HG02943 (cell line): ENCODE measurements around the gene CTSD.
"Not testable (repeated sequence)": the region's sequence is repeated elsewhere in the genome, so short reads cannot be mapped to it uniquely, and the experiment has no call there.

Source experiments
- ATAC-seq: cut with Tn5 transposase; IDR thresholded peaks from one replicate; pipeline ENCODE4 v1.9.1; 2021; ENCODE audit warnings: mild to moderate bottlenecking, low read depth, moderate library complexity; ENCODE audit not compliant: unreplicated experiment

CTSD gene

DNA sequence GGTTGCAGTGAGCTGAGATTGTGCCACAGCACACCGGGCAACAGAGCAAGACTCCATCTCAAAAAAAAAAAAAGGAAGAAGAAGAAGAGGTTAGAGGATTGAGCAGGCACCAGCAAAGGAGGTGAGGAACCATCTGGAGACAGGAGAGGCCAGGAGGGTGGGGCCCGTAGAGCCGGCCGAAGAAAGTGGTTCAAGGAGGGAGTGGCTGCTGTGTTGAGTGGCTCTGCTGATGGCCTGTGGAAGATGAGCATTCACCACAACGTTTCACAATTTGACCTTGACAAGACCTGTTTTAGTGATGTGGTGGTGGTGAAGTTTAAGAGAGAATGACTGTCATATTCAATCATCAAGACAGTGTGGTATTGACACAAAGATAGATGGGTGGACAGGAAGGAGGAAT, 6.8 kb upstream of the CTSD start:
- ATAC-seq = no peak

DNA sequence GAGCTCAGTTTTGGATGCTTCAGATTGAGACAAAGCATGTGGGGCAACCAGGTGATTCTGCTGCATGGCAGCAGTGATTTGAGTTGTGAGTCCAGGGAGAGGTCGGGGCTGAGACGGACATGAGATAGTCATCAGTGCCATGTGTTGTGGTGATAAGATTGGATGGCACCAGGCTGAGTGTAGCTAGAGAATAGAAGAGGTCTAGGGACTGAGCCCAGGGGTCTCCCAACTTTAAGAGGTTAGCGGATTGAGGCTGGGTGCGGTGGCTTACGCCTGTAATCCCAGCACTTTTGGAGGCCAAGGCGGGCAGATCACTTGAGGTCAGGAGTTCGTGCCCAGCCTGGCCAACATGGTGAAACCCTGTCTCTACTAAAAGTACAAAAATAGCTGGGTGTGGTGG, 6.3 kb upstream of the CTSD start:
- no peak for ATAC-seq

DNA sequence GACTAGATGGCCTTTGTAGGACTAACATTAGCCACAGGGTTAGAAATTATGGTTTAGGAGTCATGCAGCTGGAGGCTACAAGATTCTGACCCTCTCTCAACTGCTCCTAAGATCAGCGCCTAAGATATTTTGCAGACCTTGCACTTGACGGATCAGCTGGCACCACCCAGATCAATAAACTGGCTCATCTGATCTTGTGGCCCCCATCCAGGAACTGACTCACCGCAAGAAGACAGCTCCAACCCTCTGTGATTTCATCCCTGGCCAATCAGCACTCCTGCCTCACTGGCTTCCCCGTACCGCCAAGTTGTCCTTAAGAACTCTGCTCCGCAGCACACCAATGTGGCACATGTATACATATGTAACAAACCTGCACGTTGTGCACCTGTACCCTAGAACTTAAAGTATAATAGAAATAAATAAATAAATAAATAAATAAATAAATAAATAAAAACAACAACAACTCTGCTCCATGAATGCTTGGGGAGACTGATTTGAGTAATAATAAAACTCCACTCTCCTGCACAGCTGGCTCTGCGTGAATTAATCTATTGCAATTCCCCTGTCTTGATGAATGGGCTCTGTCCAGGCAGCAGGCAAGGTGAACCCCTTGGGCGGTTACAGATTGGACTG, 5.7 kb upstream of the CTSD start:
- not testable (repeated sequence) for ATAC-seq

DNA sequence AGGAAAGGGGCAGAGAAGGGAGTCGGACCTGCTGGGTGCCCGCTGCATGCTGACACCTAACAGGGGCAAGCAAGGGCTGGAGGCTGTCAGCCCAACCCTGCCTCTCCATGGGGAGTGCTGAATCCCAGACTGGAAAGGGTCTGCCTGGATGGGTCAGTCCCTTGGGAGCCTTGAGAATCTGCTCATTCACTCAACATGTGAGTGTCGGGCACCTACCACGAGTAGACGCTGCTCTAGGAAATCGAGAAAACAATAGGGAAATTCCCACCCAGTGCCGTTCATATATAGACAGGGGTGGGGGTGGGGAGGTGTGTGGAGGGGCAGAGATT, 4.4 kb upstream of the CTSD start:
- no peak for ATAC-seq

DNA sequence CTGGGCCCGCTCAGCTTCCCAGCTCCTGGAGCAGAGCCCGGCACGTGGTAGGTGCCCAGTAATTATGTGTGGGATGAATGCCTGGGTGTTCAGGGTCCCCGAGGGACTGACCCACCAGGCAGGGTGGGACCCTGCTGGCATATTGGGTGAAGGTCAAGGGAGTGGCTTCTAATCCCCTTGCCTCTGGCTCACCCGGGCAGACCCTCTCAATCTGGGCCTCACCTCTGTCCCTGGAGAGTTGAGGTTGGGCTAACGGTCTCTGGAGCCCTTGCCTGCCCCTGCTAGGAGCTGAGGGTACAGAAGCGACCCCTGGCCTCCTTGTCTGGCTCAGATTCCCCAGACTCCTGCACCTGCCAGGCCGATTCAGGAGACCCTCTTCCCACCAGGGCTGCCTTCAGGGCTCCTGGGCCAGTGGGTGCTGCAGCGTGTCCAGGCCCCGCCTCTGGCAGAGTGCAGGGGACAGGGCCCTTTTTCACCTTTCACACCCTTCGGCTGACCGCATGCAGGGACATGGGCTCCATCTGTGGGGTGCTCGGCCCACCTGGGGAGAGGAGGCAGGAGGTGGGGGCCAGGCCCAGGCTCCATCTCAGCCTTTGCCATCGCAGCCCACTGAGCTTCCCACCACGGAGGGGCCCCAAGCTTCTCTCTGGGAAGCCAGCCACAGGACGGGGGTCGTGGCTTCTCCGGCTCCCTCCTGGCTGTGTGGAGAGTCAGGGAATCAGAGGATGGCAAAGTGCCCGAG, 3.8 kb upstream of the CTSD start:
- no peak for ATAC-seq

DNA sequence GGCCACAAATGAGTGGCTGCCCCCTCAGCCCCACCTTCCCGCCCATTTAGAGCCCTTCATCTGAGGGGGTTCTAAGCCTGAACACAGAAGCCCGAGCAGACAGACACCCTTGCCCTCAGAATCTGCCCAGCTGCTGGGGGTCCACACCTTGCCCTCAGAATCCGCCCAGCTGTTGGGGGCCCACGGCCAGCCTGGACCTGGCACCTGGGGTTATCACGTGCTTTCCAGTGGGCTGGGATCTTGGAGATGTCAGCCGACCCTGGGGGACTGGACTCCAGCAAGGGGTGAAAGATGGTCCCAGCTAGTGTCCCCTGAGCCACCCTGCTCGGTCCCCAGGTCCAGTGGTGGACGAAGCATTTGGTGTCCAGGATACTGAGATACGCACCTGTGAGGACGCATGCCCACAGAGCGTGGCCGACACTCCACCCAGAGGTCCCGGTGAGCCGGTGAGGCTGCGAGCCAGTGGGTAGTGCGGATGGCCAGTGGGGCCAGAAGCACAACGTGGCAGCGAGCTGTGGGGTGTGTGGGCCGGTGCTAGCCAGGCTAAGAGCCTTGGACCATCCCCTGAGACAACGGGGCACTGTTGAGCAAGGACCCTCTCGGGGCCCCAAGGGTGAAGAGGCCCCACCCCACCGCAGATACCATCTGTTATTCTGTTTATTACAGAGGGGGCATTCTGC, 3.1 kb upstream of the CTSD start:
- no peak for ATAC-seq

DNA sequence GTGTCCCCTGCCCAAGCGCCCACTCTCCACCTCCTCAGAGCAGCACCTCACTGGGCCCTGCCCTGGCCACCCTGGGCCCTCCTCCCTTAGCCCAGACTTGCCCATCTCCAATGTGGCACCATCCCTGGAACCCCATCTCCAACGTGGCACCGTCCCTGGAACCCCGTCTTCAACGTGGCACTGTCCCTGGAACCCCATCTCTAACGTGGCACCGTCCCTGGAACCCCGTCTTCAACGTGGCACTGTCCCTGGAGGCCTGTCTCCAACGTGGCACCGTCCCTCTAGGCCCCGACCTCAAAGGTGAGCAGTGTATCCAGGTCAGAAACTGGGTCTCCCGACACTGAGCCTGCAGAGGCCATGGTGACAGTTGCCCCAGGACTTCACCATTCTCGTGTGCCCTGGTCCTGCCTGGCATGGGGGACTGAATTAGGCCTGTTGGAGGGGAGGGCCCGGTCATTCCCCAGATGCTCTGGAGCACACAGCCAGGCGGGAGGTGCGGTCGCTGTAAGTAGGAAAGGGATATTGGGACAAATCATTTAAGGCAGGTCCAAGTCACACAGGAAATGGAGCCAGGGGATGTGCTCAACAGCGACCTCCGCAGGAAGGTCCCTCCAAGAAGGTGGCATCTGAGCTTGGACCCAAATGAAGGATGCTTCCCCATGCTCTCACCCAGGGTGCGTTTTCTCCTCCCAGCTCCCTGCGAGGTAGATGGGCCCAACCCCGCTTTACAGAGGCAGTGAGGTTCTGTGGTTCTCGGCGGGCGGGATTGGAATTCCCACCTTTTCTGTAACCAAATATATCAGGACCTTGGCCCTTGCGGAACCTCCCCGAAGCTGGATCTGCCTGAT, 2.4 kb upstream of the CTSD start:
- ATAC-seq = no peak

DNA sequence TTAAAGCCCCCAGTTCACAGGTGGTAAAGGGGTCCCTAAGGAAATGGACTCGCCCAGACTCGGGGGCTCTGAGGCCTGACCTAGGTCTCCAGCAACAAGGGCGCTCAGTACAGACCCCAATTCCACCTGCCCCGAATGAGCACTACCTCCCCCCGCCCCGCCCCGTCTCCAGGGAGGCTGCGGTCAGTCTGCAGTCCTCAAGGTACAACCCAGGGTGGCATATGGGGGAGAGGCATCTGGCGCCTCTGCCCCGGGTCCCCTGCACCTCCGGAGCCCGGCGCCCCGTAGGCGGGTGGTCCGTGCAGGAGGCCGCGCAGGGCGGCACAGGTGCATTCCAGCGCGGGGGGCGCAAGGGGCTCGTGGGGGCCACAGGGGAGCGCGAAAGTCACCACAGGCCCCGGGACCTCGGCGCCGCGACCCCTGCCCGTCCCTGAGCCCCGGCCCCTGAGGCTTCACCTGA, 361 bp downstream of the CTSD start:
- ATAC-seq = peak; percentile 10

DNA sequence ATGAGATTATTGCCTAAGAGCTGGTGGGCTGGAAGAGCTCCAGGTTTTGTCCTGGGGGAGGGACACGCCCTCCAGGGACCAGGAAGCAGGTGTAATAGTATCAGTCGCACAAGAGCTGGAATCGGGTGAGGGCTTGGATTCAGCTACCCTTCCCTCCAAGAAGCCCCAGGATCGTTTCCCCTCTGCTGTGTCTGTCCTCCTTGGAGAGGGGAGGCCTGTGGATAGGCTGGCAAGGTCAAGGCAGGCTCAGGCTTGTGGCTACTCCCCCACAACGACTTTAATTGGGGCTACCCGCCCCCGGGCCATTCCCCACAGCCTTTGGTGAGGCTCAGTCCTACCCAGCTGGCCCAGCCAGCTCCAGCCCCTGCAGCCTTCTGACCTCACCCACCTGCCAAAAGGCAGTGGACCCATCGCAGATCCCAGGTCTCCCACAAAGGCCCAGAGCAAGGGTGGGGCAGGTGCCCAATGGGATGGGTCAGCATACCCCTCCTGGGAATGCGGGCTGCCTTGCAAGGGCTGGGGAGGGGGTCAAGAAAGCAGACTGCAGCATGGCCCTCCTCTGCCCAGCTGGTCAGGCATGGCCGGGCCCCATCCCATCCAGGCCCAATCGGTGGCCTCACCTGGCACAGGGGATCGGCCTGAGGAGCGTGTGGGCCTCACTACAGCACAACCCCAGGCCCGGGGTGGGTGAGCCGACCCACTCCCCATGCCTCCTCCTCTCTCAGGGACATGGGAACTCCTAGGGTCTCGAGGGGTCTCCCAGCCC, 1.0 kb downstream of the CTSD start:
- no peak for ATAC-seq

DNA sequence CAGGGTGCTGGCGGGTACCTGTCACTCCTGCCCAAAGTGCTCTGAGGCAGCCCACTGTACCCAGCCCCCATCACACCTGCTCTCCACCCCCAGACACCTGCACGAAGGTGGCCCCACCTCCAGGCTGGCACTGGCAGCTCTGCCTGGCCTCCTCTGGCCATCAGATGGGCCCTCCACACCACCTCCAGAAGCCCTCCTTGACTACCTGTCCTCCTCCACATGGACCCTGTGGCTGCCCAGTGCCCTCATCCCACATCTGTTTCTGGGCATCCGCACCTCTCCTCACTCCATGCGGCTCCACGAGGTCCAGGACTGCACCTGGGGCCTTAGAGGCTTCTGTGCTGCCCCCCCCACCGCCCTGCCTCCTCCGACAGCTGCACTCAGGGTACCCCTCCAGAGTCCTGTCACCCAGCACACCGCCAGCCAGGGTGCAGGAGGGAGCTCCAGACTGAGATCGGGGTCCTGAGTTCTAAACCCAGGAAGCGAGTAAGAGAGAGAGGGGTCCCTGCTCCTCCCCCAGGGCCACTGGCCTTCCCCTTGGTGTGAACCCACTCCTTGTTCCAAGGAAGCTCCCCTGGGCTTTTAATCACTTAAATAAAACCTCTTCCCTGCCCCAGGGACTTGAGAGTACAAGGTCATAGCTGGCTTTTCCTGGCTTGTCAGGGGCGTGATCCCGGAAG, 1.7 kb downstream of the CTSD start:
- no peak for ATAC-seq

DNA sequence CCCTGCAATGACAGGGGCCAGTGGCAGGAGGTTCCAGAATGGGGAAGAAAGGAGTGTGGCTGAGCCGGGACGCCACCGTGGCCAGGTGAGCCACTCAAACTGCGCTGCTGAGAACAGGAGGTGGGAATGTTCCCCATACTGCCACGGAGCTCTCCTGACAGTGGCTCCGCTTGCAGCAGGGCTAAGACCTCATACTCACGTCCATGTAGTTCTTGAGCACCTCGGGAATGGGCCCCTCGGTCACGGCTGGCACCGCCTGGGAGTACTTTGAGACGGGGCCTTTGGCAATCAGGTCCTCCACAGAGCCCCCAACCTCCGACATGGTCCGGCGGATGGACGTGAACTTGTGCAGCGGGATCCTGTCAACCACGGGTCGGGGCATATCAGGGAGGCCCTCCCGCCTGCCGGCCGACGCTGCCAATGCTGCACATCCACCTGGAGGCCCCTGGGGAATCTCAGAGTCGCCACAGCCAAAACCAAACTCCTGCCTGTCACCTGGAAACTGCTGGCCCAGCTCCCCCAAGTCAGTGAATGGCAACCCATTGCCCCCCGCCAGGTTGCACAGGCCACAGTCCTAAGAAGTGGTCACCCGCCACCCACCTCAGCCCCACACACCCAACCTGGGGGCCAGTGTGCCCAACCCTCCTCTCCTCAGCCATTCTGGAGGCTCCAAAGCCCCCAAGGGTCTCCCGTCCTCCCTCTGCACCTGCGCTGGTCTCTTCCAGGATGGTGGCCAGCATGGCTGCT, 2.4 kb downstream of the CTSD start:
- ATAC-seq = no peak

DNA sequence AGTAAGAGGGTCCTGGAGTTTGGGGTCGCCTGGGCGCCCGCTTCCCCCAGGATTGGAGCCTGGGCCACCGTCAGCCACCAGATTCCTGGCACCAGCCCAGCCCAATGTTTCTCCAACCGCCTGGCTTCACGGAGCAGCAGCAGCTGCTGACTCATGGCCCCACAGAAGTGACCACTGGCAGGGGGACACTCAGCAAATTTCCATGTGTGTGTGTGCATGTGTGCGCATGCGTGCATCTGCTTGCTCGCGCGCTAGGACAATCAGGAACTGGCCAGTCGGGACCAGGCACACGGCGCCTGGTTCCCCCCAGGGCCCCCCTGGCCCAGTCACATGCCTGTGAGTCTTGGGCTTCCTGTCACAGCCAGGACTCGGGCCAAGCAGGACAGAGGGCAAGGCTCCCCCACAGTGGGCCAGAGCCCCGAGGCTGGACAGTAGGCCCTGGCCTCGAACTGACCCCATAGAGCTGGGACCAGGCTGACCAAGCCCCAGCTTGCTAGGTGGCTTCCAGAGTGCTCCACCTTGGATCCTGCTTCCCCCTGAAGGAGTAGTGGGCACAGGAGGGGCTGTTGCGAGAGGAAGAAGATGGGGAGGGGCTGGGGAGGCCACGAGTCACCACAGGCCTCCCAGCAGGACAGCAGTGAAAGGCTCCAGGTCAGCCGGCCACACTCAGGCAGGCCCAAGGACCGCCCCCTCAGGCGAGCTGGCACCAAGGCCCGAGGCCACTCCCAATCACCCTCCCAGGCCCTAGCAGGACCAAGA, 3.2 kb downstream of the CTSD start:
- ATAC-seq = no peak

DNA sequence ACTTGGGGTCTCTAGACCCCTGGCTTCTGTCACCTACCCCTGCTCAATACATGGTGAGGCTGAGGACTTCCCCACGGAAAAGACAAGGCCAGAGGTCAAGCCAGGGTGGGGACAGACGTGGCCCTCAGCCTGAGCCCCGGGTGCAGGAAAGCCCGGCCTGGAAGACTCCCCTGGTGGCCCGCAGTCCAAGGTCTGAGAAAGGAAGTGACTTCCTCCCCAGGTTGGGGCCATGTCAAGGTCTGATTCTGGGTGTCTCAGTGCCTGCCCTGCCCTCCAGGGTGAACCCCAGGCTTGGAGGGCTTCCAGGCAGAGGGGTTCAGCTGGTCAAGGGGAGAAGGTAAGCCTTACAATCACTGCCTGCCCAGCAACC, 3.9 kb downstream of the CTSD start:
- no peak for ATAC-seq

DNA sequence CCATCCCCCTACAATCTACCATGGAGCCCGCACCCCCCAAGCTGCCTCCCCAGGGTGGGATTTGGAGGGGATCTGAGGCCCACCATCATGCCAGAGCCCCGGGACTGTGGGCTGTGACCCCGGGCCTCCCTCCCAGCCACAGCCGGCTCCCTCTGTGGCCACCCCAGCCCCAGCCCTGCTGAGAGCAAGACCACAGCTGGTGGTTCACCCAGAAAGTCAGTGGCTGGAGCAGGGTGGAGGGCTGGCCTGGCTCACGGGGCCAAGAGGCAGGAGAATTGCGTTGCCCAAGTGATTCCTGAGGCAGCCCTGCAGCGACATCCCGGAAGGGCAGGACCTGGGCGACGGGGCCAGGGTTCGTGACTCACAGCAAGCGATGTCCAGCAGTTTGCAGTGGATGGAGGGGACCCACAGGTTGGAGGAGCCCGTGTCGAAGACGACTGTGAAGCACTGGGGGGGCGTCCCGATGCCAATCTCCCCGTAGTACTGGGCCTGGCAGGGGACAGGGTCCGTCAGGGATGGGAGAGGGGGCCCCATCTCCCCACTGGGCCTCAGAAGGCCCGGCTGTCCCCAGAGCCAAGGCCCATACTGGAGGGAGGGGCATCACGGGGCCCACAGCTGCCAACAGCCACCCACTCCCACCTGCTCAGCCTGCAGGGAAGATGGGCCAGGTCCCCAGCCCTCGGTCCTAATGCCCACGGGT, 4.4 kb downstream of the CTSD start:
- no peak for ATAC-seq

DNA sequence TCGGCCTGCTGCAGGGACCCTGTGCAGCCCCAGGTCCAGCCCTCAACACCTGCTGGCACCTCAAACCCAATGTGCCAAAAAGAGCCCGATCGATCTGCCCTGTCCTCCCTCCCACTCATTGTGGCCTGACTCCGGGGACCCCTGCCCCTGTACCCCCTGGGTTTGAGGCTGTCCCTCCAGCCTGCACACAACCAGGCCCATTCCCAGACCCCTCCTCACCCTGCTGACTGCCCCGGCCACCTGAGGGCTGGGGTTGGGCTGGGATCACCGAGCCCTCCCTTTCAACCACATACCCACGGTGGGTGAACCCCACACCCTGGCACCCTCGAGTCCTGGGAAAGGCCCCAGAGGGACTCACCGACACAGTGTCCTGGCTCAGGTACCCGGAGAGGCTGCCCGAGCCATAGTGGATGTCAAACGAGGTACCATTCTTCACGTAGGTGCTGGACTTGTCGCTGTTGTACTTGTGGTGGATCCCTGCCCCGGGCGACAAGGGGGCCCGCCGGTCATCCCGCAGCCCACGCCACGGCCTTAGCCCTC, 5.0 kb downstream of the CTSD start:
- ATAC-seq = no peak

DNA sequence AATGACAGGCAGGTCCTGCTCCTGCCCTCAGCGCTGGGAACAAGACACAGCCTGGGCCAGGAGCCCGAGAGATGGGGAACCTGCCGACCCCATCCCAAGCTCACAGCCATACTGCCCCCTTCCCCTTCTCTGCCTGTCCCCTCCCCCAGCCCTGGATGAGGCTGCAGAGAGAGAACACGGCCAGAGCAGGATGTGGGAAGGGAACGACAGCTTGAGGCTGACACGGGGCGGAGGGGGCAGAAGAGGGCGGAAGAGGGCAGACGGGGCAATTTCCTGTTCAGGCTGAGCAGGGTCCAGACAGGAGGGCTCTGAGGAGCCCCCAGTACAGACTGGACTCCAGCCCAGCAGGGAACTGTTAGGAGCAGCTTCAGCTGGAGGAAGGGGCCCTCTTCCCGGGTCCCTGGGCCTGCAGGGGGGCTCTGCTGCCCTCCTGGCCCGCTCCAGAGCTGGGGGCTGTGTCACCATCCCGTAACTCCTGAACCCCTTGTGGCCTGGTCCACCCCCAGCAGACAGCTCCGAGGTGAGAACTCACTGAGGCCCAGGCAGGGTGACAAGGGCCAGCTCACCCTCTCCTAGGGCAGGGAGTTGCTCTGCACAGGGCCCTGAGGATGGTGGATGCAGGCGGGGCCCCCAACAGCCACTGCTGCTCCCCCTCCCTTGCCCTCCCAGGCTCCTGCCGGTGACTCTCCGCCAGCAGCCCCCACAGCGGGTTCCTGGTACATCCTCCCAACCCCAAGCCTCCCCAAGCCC, 5.7 kb downstream of the CTSD start:
- no peak for ATAC-seq
